ENCODE results near the gene CYB5R2.

GRCh38 chr11:7621554-7621953 is 51.7 kb downstream of the CYB5R2 start:
- TF ChIP-seq REST (IDR thresholded peaks at IDR 0.05; ENCODE audit: insufficient read depth in 1 of 2, low read depth in 2 of 2, low read length in 2 of 2) = no peak
- no peak for TF ChIP-seq POLR2AphosphoS5 (IDR thresholded peaks at IDR 0.05; ENCODE audit: low read depth, low read length)
- no peak for TF ChIP-seq SIN3A (IDR thresholded peaks at IDR 0.05; ENCODE audit: borderline replicate concordance, insufficient read depth, low read length)
- TF ChIP-seq TAF1 (IDR thresholded peaks at IDR 0.05; ENCODE audit: borderline replicate concordance, insufficient read depth, low read length) = no peak
- no peak for TF ChIP-seq FOXP2 (optimal IDR thresholded peaks at IDR 0.05; ENCODE audit: borderline replicate concordance, extremely low read depth, extremely low read length, insufficient read depth)
